A549 (cell line): ENCODE data around the gene AP5S1.

Source experiments
- CBX8 ChIP-seq: fragments of 200-600 bp; sonication (generic); IDR thresholded peaks from 2 replicates; pipeline ENCODE4 v1.6.1; 2016
- EP300 ChIP-seq, 2 experiments: fragments of >200 bp; sonication (Bioruptor Twin); formaldehyde crosslinking; IDR thresholded peaks; 2 replicates in 1 of 2; 3 replicates in 1 of 2; pipeline ENCODE4 v1.6.1; 2016 to 2017
- NFE2L2 ChIP-seq: fragments of 150-350 bp; conservative IDR thresholded peaks from 2 replicates; pipeline ENCODE4 v1.6.1; 2014; ENCODE audit warnings: low read length
- POLR2A ChIP-seq: IDR thresholded peaks from 2 replicates; pipeline ENCODE4 v1.6.1; 2012; ENCODE audit warnings: mild to moderate bottlenecking, low read length
- TF ChIP-seq, protein P1 (sequence below): fragments of >200 bp; sonication (Bioruptor Twin); formaldehyde crosslinking; IDR thresholded peaks from 3 replicates; pipeline ENCODE4 v1.5.1; 2016
- TF ChIP-seq, protein P2 (sequence below): fragments of 150-350 bp; IDR thresholded peaks from 2 replicates; pipeline ENCODE4 v1.6.1; 2014; ENCODE audit warnings: low read depth, mild to moderate bottlenecking, low read length
- TF ChIP-seq, protein P3 (sequence below): fragments of 250-450 bp; sonication (Bioruptor Pico); IDR thresholded peaks from 2 replicates; pipeline ENCODE4 v1.5.0; 2021; ENCODE audit warnings: mild to moderate bottlenecking, moderate library complexity, borderline replicate concordance

DNA sequence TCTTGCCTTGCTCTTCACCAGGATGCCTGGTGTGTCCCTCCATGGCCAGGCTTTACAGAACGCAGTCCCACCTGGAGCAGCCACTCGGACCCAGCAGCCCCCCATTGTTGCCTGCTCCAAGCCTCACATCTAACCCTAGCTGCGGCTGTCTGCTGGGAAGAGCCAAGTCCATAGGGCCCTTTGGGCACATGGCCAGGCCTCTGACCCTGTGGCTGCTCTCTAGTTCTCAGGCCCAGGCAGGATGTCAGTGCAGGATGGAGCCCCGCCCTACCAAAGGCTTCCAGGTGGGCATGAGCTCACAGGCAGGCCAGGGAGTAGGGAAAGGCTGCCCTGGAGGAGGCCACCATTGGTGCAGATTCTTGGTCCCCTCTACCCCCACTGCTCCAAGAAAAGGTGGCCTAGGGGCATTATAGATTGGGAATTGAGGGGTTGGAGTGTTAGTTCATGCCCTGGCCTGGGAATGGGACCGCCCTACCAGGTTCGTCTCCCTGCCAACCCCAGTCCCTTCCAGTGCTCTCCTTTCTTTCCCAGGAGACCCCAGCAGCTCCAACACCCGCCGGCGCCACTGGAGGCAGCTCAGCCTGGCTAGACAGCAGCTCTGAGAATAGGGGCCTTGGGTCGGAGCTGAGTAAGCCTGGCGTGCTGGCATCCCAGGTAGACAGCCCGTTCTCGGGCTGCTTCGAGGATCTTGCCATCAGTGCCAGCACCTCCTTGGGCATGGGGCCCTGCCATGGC is 45.0 kb downstream of the AP5S1 start:
- TF ChIP-seq CBX8 (no peak), POLR2A (no peak), NFE2L2 (no peak), EP300 (IDR thresholded peaks at IDR 0.05) (no peak)
- TF ChIP-seq, protein P1, sequence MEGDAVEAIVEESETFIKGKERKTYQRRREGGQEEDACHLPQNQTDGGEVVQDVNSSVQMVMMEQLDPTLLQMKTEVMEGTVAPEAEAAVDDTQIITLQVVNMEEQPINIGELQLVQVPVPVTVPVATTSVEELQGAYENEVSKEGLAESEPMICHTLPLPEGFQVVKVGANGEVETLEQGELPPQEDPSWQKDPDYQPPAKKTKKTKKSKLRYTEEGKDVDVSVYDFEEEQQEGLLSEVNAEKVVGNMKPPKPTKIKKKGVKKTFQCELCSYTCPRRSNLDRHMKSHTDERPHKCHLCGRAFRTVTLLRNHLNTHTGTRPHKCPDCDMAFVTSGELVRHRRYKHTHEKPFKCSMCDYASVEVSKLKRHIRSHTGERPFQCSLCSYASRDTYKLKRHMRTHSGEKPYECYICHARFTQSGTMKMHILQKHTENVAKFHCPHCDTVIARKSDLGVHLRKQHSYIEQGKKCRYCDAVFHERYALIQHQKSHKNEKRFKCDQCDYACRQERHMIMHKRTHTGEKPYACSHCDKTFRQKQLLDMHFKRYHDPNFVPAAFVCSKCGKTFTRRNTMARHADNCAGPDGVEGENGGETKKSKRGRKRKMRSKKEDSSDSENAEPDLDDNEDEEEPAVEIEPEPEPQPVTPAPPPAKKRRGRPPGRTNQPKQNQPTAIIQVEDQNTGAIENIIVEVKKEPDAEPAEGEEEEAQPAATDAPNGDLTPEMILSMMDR: no peak
- TF ChIP-seq, protein P2, sequence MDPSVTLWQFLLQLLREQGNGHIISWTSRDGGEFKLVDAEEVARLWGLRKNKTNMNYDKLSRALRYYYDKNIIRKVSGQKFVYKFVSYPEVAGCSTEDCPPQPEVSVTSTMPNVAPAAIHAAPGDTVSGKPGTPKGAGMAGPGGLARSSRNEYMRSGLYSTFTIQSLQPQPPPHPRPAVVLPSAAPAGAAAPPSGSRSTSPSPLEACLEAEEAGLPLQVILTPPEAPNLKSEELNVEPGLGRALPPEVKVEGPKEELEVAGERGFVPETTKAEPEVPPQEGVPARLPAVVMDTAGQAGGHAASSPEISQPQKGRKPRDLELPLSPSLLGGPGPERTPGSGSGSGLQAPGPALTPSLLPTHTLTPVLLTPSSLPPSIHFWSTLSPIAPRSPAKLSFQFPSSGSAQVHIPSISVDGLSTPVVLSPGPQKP: no peak
- TF ChIP-seq, protein P3, sequence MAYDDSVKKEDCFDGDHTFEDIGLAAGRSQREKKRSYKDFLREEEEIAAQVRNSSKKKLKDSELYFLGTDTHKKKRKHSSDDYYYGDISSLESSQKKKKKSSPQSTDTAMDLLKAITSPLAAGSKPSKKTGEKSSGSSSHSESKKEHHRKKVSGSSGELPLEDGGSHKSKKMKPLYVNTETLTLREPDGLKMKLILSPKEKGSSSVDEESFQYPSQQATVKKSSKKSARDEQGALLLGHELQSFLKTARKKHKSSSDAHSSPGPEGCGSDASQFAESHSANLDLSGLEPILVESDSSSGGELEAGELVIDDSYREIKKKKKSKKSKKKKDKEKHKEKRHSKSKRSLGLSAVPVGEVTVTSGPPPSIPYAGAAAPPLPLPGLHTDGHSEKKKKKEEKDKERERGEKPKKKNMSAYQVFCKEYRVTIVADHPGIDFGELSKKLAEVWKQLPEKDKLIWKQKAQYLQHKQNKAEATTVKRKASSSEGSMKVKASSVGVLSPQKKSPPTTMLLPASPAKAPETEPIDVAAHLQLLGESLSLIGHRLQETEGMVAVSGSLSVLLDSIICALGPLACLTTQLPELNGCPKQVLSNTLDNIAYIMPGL (CRISPR knock-in tag): no peak
